B cell (primary cell): ENCODE data around the gene THYN1. TPM values are rescaled to one million over a fixed set of nuclear protein-coding genes. Genes with fewer than 3 reads are reported as not detected.

Source experiments
- ATAC-seq: fragments of 200-7000 bp; cut with Tn5 transposase; one replicate; pipeline ENCODE4 v1.10.0; 2021; ENCODE audit warnings: low read depth, mild to moderate bottlenecking, moderate number of reproducible peaks, moderate library complexity
- CTCF ChIA-PET: fragments of 350-600 bp; sonication (Branson Sonifier 250); formaldehyde crosslinking; loops from one replicate; lab custom pipeline; 2021; ENCODE audit warnings: antibody characterized with exemption, inconsistent platforms; lab: Charles Lee
- POLR2A ChIA-PET: fragments of 350-600 bp; sonication (Branson Sonifier 250); formaldehyde crosslinking; loops from one replicate; lab custom pipeline; 2021; ENCODE audit warnings: antibody characterized with exemption; lab: Charles Lee
- DNase-seq: peaks from one replicate; pipeline ENCODE4 v3.0.0; 2013
- H2AFZ ChIP-seq: 2 replicates; pipeline ENCODE4 v1.6.1; 2012; ENCODE audit warnings: mild to moderate bottlenecking, low read depth, low read length; ENCODE audit not compliant: insufficient read depth, poor library complexity, severe bottlenecking
- H3K27ac ChIP-seq, 2 donors: 1 replicate in 1 of 2; 2 replicates in 1 of 2; pipeline ENCODE4 v1.5.1; 2012 to 2013; ENCODE audit warnings: low read length in 2 of 2, mild to moderate bottlenecking in 2 of 2, moderate library complexity in 1 of 2
- H3K27me3 ChIP-seq, 4 experiments: fragments of 200-600 bp in 1 of 4; sonication (generic) in 1 of 4; replicated peaks in 1 of 4; 1 replicate in 2 of 4; 2 replicates in 2 of 4; pipeline versions ENCODE4 v1.6.1 to v1.7.0; 2013 to 2016; ENCODE audit warnings: low read length in 3 of 4, mild to moderate bottlenecking in 2 of 4, mixed read lengths in 1 of 4, moderate library complexity in 1 of 4; ENCODE audit not compliant: insufficient read depth in 4 of 4, control insufficient read depth in 3 of 4; ENCODE audit errors: control extremely low read depth in 1 of 4
- H3K36me3 ChIP-seq, 2 experiments: replicated peaks in 1 of 2; 1 replicate in 1 of 2; 2 replicates in 1 of 2; pipeline versions ENCODE4 v1.6.1 to v1.7.1; 2013; ENCODE audit warnings: low read length in 1 of 2; ENCODE audit not compliant: insufficient read depth in 2 of 2, control insufficient read depth in 1 of 2; ENCODE audit errors: control extremely low read depth in 1 of 2, extremely low read depth in 1 of 2
- H3K4me1 ChIP-seq, 2 donors: fragments of 200-600 bp in 1 of 2; sonication (generic) in 1 of 2; 1 replicate in 1 of 2; 2 replicates in 1 of 2; pipeline versions ENCODE4 v1.5.1 to v1.6.1; 2013 to 2017; ENCODE audit warnings: low read length in 2 of 2; ENCODE audit not compliant: control insufficient read depth in 2 of 2, insufficient read depth in 2 of 2
- H3K4me2 ChIP-seq: replicated peaks from 2 replicates; pipeline ENCODE3; 2012; ENCODE audit warnings: mild to moderate bottlenecking, low read depth, low read length; ENCODE audit not compliant: poor library complexity, severe bottlenecking
- H3K4me3 ChIP-seq, 5 experiments: fragments of 200-600 bp in 1 of 5; sonication (generic) in 1 of 5; 1 replicate in 3 of 5; 2 replicates in 2 of 5; pipeline versions ENCODE4 v1.5.1 to v1.7.0; 2011 to 2016; ENCODE audit warnings: low read length in 4 of 5, mild to moderate bottlenecking in 4 of 5, low read depth in 2 of 5, control low read depth in 1 of 5, moderate library complexity in 1 of 5; ENCODE audit not compliant: insufficient read depth in 1 of 5; ENCODE audit errors: control extremely low read depth in 1 of 5, extremely low read depth in 1 of 5
- H3K79me2 ChIP-seq: fragments of 200-600 bp; sonication (generic); one replicate; pipeline ENCODE4 v1.6.0; 2016; ENCODE audit warnings: low read length; ENCODE audit not compliant: control insufficient read depth, insufficient read depth
- H3K9ac ChIP-seq: fragments of 200-600 bp; sonication (generic); 2 replicates; pipeline ENCODE4 v1.6.1; 2017; ENCODE audit warnings: mild to moderate bottlenecking, low read length, moderate library complexity
- H3K9me3 ChIP-seq, 3 donors: one replicate each; pipeline versions ENCODE4 v1.6.1 to v1.7.1; 2013; ENCODE audit warnings: low read length in 2 of 3; ENCODE audit not compliant: control insufficient read depth in 2 of 3, insufficient read depth in 1 of 3; ENCODE audit errors: control extremely low read depth in 1 of 3
- H4K20me1 ChIP-seq: 2 replicates; pipeline ENCODE4 v1.6.0; 2012; ENCODE audit warnings: mild to moderate bottlenecking, low read length; ENCODE audit not compliant: insufficient read depth, control insufficient read depth, poor library complexity, severe bottlenecking
- H3K27ac Mint-ChIP-seq: one replicate; pipeline ENCODE4 v1.8.0; 2021; ENCODE audit warnings: mixed read lengths
- H3K27me3 Mint-ChIP-seq: one replicate; pipeline ENCODE4 v1.8.0; 2021; ENCODE audit warnings: mixed read lengths
- H3K4me1 Mint-ChIP-seq: one replicate; pipeline ENCODE4 v1.8.0; 2021; ENCODE audit warnings: mixed read lengths
- H3K4me3 Mint-ChIP-seq: one replicate; pipeline ENCODE4 v1.8.0; 2021; ENCODE audit warnings: mixed read lengths
- H3K9me3 Mint-ChIP-seq: one replicate; pipeline ENCODE4 v1.8.0; 2022; ENCODE audit warnings: mixed read lengths; ENCODE audit not compliant: insufficient read depth
- EZH2 ChIP-seq: IDR thresholded peaks from 2 replicates; pipeline ENCODE4 v1.6.1; 2012; ENCODE audit warnings: borderline replicate concordance, low read depth, mild to moderate bottlenecking, moderate library complexity, low read length; ENCODE audit not compliant: insufficient read depth, poor library complexity, severe bottlenecking
- WGBS: methylation state at CpG from one replicate; pipeline ENCODE4 v1.1.5; 2013; ENCODE audit warnings: missing lambda C conversion rate; ENCODE audit not compliant: insufficient coverage; 5-methylcytosine and 5-hydroxymethylcytosine counted together
- intact Hi-C: fragments of 100-400 bp; cut with micrococcal nuclease; formaldehyde crosslinking; loops from one replicate; pipeline ENCODE4 v1.10.0; 2022
- polyA plus RNA-seq: library from polyadenylated mRNA; depleted of rRNA; stranded (reverse); fragments of >200 nt; gene quantifications from 2 replicates; pipeline ENCODE4 v1.2.3, GENCODE V29; 2012
- total RNA-seq, 2 donors: library from RNA; stranded (reverse); fragments of 120-200 nt in 1 of 2; gene quantifications; 1 replicate in 1 of 2; 2 replicates in 1 of 2; pipeline versions ENCODE4 v1.2.3 to v1.2.4, GENCODE V29; 2013 to 2022
- TF ChIP-seq, protein P1 (sequence below): fragments of 200-600 bp; IDR thresholded peaks from one replicate; pipeline ENCODE4 v1.8.0; 2022; ENCODE audit warnings: antibody characterized with exemption, mild to moderate bottlenecking

THYN1 gene
- total and polyA plus RNA-seq, 2 donors (not counting 1 experiment from before 2014, with no cell fraction given): 36.3 to 38.4 TPM

DNA sequence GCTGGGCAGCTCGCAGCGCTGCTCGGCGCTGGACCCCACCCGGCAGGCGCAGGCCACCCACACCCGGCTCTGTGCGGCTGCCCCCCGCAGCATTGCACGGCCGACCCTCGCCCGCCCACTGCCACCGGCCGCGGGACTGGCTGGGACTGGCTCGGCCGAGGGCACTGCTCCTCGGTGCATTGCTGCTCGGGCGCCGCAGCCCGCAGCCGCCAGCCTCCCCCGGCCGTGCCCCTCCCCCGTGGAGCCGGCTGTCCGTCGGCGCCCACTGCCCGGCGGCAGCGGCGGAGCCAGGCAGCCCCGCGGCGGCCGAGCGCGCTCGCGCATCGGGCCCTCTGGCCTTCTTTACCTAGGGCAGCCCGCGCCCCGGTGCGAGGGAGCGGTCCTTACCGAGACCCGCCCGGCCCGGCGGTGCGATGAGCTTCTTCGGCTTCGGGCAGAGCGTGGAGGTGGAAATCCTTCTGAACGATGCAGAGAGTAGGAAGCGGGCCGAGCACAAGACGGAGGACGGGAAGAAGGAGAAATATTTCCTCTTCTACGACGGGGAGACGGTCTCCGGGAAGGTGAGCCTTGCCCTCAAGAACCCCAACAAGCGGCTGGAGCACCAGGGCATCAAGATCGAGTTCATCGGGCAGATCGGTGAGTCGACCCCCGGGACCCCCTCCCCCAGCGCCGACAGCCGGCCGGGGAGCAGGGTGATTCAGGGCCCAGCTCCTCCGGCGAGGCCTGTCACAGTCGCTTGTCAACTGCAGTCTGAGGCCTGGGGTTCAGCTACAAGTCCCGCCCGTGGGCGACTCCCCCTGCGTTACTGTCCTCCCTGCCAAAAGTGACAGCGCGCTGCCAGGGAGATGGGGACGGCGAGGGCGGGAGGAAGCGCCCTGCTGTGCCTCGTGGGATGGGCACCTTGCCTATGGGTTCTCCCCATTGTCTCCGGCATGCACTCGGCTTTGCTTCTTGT, 28.2 kb downstream of the THYN1 start:
- H4K20me1 ChIP-seq: peaks cover 47% of the 10 kb centered on the region
- Mint-ChIP-seq H3K27ac (peak overlapping the region; percentile 60), H3K9me3 (no peaks in the 10 kb centered on the region), H3K27me3 (peaks cover 18% of the 10 kb centered on the region), H3K4me3 (peak overlapping the region; percentile 96), H3K4me1 (peaks cover 56% of the 10 kb centered on the region)
- CTCF ChIA-PET: interaction anchor here (1.1 to 5.3 kb wide), 6 partner anchors 14 to 29 kb away, joined by 3 to 32 read pairs (median 9); partner anchors contain the start of genes ACAD8 and THYN1
- H3K27me3 ChIP-seq: peaks cover 0 to 32% (median 20%) of the 10 kb centered on the region in 4 experiments
- WGBS: under 1% methylated on average over 93 of the region's 93 CpGs
- peaks cover 43 to 53% of the 10 kb centered on the region in 2 donors for H3K4me1 ChIP-seq
- TF ChIP-seq EZH2: no peak
- TF ChIP-seq, protein P1, sequence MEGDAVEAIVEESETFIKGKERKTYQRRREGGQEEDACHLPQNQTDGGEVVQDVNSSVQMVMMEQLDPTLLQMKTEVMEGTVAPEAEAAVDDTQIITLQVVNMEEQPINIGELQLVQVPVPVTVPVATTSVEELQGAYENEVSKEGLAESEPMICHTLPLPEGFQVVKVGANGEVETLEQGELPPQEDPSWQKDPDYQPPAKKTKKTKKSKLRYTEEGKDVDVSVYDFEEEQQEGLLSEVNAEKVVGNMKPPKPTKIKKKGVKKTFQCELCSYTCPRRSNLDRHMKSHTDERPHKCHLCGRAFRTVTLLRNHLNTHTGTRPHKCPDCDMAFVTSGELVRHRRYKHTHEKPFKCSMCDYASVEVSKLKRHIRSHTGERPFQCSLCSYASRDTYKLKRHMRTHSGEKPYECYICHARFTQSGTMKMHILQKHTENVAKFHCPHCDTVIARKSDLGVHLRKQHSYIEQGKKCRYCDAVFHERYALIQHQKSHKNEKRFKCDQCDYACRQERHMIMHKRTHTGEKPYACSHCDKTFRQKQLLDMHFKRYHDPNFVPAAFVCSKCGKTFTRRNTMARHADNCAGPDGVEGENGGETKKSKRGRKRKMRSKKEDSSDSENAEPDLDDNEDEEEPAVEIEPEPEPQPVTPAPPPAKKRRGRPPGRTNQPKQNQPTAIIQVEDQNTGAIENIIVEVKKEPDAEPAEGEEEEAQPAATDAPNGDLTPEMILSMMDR: no peak
- intact Hi-C loops: loop anchor here (1.0 to 2.0 kb wide), 3 partner anchors 18 to 157 kb away; partner anchors contain the start of genes ACAD8 and THYN1
- H3K79me2 ChIP-seq: peaks cover 54% of the 10 kb centered on the region
- no peaks in the 10 kb centered on the region for H3K9me3 ChIP-seq
- peak overlapping the region; percentile 30 to 98 (median 95) for H3K4me3 ChIP-seq
- POLR2A ChIA-PET: interaction anchor here (1.2 to 1.7 kb wide), 4 partner anchors 9 to 28 kb away, joined by 3 to 6 read pairs (median 5); partner anchors contain the start of genes ACAD8 and THYN1
- peak; percentile 0 for ATAC-seq
- peak; percentile 56 for DNase-seq
- no peaks in the 10 kb centered on the region for H3K36me3 ChIP-seq
- peak overlapping the region; percentile 97 for H3K9ac ChIP-seq
- peak overlapping the region; percentile 100 for H2AFZ ChIP-seq
- no peak overlapping the region for H3K27ac ChIP-seq
- peak overlapping the region; percentile 92 for H3K4me2 ChIP-seq
